ENCODE results near the gene CYTIP. TPM values are rescaled to one million over a fixed set of nuclear protein-coding genes. Genes with fewer than 3 reads are reported as not detected.

CYTIP gene
- total and polyA plus RNA-seq, 8 donors: 1.1 to 25.1 (median 1.5) TPM

DNA sequence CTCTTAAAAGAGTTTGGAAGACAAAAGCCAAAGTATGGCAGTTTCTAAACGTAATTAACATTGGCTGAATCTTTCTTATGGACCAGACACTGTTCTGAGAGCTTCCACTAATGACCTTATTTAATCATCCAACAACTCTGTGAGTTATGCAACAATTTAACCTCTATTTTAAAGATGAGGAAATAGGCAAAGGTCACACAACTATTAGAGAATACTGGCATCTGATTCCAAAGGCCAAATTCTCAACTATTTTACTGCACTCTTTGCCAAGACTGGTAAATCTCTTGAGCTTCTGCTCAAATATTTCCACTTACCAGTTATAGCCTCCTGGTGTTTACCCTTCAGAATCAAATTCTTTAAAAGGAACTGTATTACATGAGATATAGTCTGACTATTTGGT is 76.2 kb downstream of the CYTIP start:
- no peak overlapping the region for H3K27ac ChIP-seq
- ATAC-seq (no peak), DNase-seq (no peak)
- no peaks in the 10 kb centered on the region for H3K9me3 ChIP-seq
- no peaks in the 10 kb centered on the region for H3K27me3 ChIP-seq
- no peaks in the 10 kb centered on the region for H3K36me3 ChIP-seq
- no peaks in the 10 kb centered on the region for H3K4me1 ChIP-seq
- intact Hi-C loops (cut with DNase I): no loop called here
- no peak overlapping the region for H3K4me3 ChIP-seq
- TF ChIP-seq, protein P1, sequence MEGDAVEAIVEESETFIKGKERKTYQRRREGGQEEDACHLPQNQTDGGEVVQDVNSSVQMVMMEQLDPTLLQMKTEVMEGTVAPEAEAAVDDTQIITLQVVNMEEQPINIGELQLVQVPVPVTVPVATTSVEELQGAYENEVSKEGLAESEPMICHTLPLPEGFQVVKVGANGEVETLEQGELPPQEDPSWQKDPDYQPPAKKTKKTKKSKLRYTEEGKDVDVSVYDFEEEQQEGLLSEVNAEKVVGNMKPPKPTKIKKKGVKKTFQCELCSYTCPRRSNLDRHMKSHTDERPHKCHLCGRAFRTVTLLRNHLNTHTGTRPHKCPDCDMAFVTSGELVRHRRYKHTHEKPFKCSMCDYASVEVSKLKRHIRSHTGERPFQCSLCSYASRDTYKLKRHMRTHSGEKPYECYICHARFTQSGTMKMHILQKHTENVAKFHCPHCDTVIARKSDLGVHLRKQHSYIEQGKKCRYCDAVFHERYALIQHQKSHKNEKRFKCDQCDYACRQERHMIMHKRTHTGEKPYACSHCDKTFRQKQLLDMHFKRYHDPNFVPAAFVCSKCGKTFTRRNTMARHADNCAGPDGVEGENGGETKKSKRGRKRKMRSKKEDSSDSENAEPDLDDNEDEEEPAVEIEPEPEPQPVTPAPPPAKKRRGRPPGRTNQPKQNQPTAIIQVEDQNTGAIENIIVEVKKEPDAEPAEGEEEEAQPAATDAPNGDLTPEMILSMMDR (IDR thresholded peaks at IDR 0.05): no peak

Other genes with a start within 250 kb of the CYTIP start
- gene GALNT5, start 186.4 kb downstream of the CYTIP start, total RNA-seq: 10 to 100 TPM; 23.0 to 59.4 TPM
- gene GALNT5, start 186.4 kb downstream of the CYTIP start, polyA plus RNA-seq (ENCODE audit: insufficient read length in 6 of 6): 1 to 10 TPM; 6.1 to 7.8 (median 6.6) TPM
- under 1 TPM in 1 of 2 donors, not detected in 1; 0.37 TPM for gene ERMN, start 118.3 kb downstream of the CYTIP start, total RNA-seq
- gene ERMN, start 118.3 kb downstream of the CYTIP start, polyA plus RNA-seq (ENCODE audit: insufficient read length in 6 of 6): under 1 TPM; 0.06 to 0.34 (median 0.16) TPM
- 1 to 10 TPM; 1.3 to 1.6 TPM for gene ACVR1C, start 184.8 kb upstream of the CYTIP start, total RNA-seq
- under 1 TPM; 0.29 to 0.58 (median 0.35) TPM for gene ACVR1C, start 184.8 kb upstream of the CYTIP start, polyA plus RNA-seq (ENCODE audit: insufficient read length in 6 of 6)